Osteocyte (in vitro differentiated cells): ENCODE data around the gene PXMP4. TPM values are rescaled to one million over a fixed set of nuclear protein-coding genes. Genes with fewer than 3 reads are reported as not detected.

Experiments
- DNase-seq: peaks from one replicate; pipeline ENCODE4 v3.0.0; 2021; ENCODE audit warnings: mixed read lengths; ENCODE audit not compliant: unreplicated experiment; ENCODE audit errors: extremely low spot score
- H3K27ac Mint-ChIP-seq: one replicate; pipeline ENCODE4 v1.8.0; 2021; ENCODE audit warnings: mild to moderate bottlenecking, mixed read lengths; ENCODE audit not compliant: unreplicated experiment
- H3K27me3 Mint-ChIP-seq: one replicate; pipeline ENCODE4 v1.8.0; 2021; ENCODE audit warnings: mixed read lengths; ENCODE audit not compliant: unreplicated experiment
- H3K36me3 Mint-ChIP-seq: one replicate; pipeline ENCODE4 v1.8.0; 2021; ENCODE audit warnings: mixed read lengths; ENCODE audit not compliant: unreplicated experiment
- H3K4me1 Mint-ChIP-seq: one replicate; pipeline ENCODE4 v1.8.0; 2021; ENCODE audit warnings: mixed read lengths; ENCODE audit not compliant: unreplicated experiment
- H3K4me3 Mint-ChIP-seq: one replicate; pipeline ENCODE4 v1.8.0; 2021; ENCODE audit warnings: mild to moderate bottlenecking, moderate library complexity, mixed read lengths; ENCODE audit not compliant: unreplicated experiment
- H3K9me3 Mint-ChIP-seq: one replicate; pipeline ENCODE4 v1.8.0; 2021; ENCODE audit warnings: mixed read lengths; ENCODE audit not compliant: unreplicated experiment
- total RNA-seq: library from RNA; stranded (reverse); gene quantifications from 2 replicates; pipeline ENCODE4 v1.2.1, GENCODE V29; 2021
- TF ChIP-seq, protein P1 (sequence below): fragments of 200-600 bp; sonication (generic); IDR thresholded peaks from 2 replicates; pipeline ENCODE4 v1.5.0; 2021; ENCODE audit warnings: antibody characterized with exemption, mild to moderate bottlenecking, moderate library complexity

PXMP4 gene
- total RNA-seq, 1 donor from 2014 or later = 3.4 TPM

GRCh38 chr20:33673410-33674293, 46.5 kb downstream of the PXMP4 start:
- no peaks in the 10 kb centered on the region for H3K27me3 Mint-ChIP-seq
- TF ChIP-seq, protein P1, sequence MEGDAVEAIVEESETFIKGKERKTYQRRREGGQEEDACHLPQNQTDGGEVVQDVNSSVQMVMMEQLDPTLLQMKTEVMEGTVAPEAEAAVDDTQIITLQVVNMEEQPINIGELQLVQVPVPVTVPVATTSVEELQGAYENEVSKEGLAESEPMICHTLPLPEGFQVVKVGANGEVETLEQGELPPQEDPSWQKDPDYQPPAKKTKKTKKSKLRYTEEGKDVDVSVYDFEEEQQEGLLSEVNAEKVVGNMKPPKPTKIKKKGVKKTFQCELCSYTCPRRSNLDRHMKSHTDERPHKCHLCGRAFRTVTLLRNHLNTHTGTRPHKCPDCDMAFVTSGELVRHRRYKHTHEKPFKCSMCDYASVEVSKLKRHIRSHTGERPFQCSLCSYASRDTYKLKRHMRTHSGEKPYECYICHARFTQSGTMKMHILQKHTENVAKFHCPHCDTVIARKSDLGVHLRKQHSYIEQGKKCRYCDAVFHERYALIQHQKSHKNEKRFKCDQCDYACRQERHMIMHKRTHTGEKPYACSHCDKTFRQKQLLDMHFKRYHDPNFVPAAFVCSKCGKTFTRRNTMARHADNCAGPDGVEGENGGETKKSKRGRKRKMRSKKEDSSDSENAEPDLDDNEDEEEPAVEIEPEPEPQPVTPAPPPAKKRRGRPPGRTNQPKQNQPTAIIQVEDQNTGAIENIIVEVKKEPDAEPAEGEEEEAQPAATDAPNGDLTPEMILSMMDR = no peak
- H3K9me3 Mint-ChIP-seq = no peaks in the 10 kb centered on the region
- no peaks in the 10 kb centered on the region for H3K36me3 Mint-ChIP-seq
- peak overlapping the region; percentile 86 for H3K4me3 Mint-ChIP-seq
- DNase-seq = no peak
- peaks cover 34% of the 10 kb centered on the region for H3K4me1 Mint-ChIP-seq
- peak overlapping the region; percentile 71 for H3K27ac Mint-ChIP-seq

- TF ChIP-seq, protein P1 = no peak
- H3K4me3 Mint-ChIP-seq = peak overlapping the region; percentile 86
- peak overlapping the region; percentile 71 for H3K27ac Mint-ChIP-seq
- peaks cover 34% of the 10 kb centered on the region for H3K4me1 Mint-ChIP-seq
- H3K27me3 Mint-ChIP-seq = no peaks in the 10 kb centered on the region
- DNase-seq = no peak
- no peaks in the 10 kb centered on the region for H3K36me3 Mint-ChIP-seq
- no peaks in the 10 kb centered on the region for H3K9me3 Mint-ChIP-seq
Observed at GRCh38 chr20:33673114-33673409, 47.0 kb downstream of the PXMP4 start.

DNA sequence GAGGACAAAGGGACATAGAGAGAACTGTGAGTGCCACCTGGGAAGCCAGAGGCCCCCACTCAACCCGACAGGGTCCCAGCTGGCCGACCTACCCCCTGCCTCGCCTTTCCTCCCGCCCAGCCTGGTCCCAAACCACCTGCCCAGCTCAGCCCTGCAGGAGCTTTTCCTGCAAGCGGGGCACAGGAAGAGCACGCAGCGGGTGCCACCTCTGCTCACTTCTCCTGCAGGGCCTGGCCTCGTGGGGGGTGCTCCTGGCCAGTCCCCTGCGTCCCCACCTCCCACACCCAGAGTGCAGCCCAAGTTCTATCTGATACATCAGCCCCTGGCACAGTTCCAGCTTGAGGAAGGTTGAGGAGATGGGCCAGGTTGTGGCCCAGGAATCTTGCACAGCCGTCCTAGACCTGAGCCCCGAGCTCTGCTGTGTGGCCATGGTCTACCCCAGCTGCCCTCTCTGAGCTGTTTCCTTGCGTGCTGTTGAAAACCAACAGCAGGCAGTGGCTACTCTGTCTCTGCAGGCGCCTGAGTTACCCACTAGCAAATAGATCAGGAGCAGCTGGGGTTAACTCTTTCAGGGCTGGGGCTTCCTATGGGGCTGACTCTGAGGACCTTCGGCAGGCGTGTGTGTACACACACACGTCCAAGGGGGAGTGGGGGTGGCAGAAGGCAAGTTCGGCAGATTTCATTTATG, 47.5 kb downstream of the PXMP4 start:
- Mint-ChIP-seq H3K4me1 (peaks cover 34% of the 10 kb centered on the region), H3K4me3 (peak overlapping the region; percentile 86), H3K27ac (peak overlapping the region; percentile 71), H3K9me3 (no peaks in the 10 kb centered on the region), H3K27me3 (no peaks in the 10 kb centered on the region), H3K36me3 (no peaks in the 10 kb centered on the region)
- no peak for DNase-seq
- TF ChIP-seq, protein P1 = no peak

DNA sequence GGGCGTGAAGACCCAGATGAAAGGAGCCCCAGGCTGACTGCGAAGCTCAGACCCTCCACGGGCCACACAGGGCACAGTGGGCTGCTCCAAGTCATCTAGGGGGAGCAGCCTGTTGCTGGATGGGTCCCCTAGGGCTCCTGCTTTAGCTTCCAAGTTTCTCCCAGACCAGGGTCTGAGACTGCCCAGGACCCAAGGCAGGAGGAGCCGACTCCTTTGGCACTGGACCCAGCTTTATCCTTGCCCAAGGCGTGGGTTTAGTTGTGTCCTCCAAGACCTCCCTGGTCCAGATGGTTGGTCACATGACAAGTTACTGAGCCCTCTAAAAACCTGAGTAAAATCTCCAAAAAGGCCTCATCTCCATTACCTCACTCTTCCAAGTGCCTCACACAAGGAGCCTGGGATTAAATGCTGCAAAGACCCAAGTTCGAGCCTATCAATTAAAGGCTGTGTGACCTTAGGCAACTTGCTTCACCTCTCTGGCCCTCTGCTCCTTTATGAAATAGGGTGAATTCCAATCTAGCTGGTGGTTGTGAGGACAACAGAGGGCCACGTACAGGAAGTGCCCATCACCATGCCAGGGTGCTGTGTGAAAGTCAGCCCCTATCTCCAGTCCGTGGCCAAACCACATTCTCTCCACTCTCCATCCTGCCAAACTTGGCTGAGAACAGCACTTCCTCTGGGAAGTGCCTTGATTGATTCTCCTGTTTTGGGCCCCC, 48.4 kb downstream of the PXMP4 start:
- Mint-ChIP-seq H3K4me1 (peaks cover 34% of the 10 kb centered on the region), H3K36me3 (no peaks in the 10 kb centered on the region), H3K27me3 (no peaks in the 10 kb centered on the region), H3K27ac (peak overlapping the region; percentile 13), H3K9me3 (no peaks in the 10 kb centered on the region), H3K4me3 (no peak overlapping the region)
- no peak for DNase-seq
- TF ChIP-seq, protein P1 = no peak
